Osteoblast (primary cell): ENCODE data around the gene WDR93. TPM values are rescaled to one million over a fixed set of nuclear protein-coding genes. Genes with fewer than 3 reads are reported as not detected.

ENCODE experiments used
- DNase-seq: peaks from one replicate; pipeline ENCODE4 v3.0.0; 2011; ENCODE audit warnings: low spot score, mixed read lengths; ENCODE audit not compliant: insufficient read length; ENCODE audit errors: missing footprints
- H2AFZ ChIP-seq: 2 replicates; pipeline ENCODE4 v1.6.0; 2011; ENCODE audit warnings: mild to moderate bottlenecking, low read length
- H3K27ac ChIP-seq: 2 replicates; pipeline ENCODE4 v1.5.1; 2011; ENCODE audit warnings: mild to moderate bottlenecking, low read depth, low read length, moderate library complexity
- H3K27me3 ChIP-seq: 2 replicates; pipeline ENCODE4 v1.6.0; 2012; ENCODE audit warnings: mild to moderate bottlenecking, control low read depth, inconsistent platforms, low read length, moderate library complexity; ENCODE audit not compliant: insufficient read depth
- H3K36me3 ChIP-seq: 2 replicates; pipeline ENCODE4 v1.5.1; 2011; ENCODE audit warnings: mild to moderate bottlenecking, low read length, control low read depth, moderate library complexity; ENCODE audit not compliant: insufficient read depth
- H3K4me1 ChIP-seq: 2 replicates; pipeline ENCODE4 v1.5.1; 2011; ENCODE audit warnings: mild to moderate bottlenecking, low read length, control low read depth, moderate library complexity; ENCODE audit not compliant: insufficient read depth
- H3K4me2 ChIP-seq: 2 replicates; pipeline ENCODE4 v1.6.0; 2011; ENCODE audit warnings: mild to moderate bottlenecking, low read length; ENCODE audit not compliant: insufficient read depth
- H3K4me3 ChIP-seq: fragments of 200-600 bp; sonication (generic); 3 replicates; pipeline ENCODE4 v1.5.1; 2012; ENCODE audit warnings: mild to moderate bottlenecking, low read length, inconsistent platforms; ENCODE audit not compliant: insufficient read depth
- H3K79me2 ChIP-seq: 2 replicates; pipeline ENCODE4 v1.6.0; 2012; ENCODE audit warnings: mild to moderate bottlenecking, low read length, control low read depth, inconsistent platforms; ENCODE audit not compliant: insufficient read depth
- H3K9me3 ChIP-seq: 2 replicates; pipeline ENCODE4 v1.5.1; 2011; ENCODE audit warnings: low read depth, low read length, control low read depth
- H4K20me1 ChIP-seq: 2 replicates; pipeline ENCODE4 v1.6.0; 2012; ENCODE audit warnings: mild to moderate bottlenecking, low read length, control low read depth; ENCODE audit not compliant: insufficient read depth
- CTCF ChIP-seq: IDR thresholded peaks from 2 replicates; pipeline ENCODE4 v1.5.1; 2011; ENCODE audit warnings: mild to moderate bottlenecking, low read depth, low read length, moderate library complexity; ENCODE audit errors: extremely low read depth
- total RNA-seq: library from RNA; depleted of rRNA; stranded (reverse); fragments of >200 nt; gene quantifications from 2 replicates; pipeline ENCODE4 v1.2.3, GENCODE V29; 2012

Gene WDR93
- total RNA-seq, 1 donor: 0.36 TPM

GRCh38 chr15:89656116-89656815 is 34.3 kb upstream of the WDR93 start:
- no peak overlapping the region for H3K27ac ChIP-seq
- H3K36me3 ChIP-seq: peaks cover 18% of the 10 kb centered on the region
- no peak overlapping the region for H3K4me3 ChIP-seq
- TF ChIP-seq CTCF: no peak
- H2AFZ ChIP-seq: peak overlapping the region; percentile 58
- peak; percentile 68 for DNase-seq
- peaks cover 17% of the 10 kb centered on the region for H3K4me1 ChIP-seq
- H3K79me2 ChIP-seq: peaks cover 29% of the 10 kb centered on the region
- no peaks in the 10 kb centered on the region for H3K9me3 ChIP-seq
- H3K4me2 ChIP-seq: no peak overlapping the region
- H4K20me1 ChIP-seq: peaks cover 19% of the 10 kb centered on the region
- no peaks in the 10 kb centered on the region for H3K27me3 ChIP-seq

- TF ChIP-seq CTCF: no peak
- Histone ChIP-seq H3K9me3 (no peaks in the 10 kb centered on the region), H3K36me3 (peaks cover 7% of the 10 kb centered on the region), H3K4me3 (no peak overlapping the region), H3K4me2 (no peak overlapping the region), H2AFZ (no peak overlapping the region), H3K27me3 (no peaks in the 10 kb centered on the region), H3K4me1 (peaks cover 26% of the 10 kb centered on the region), H3K79me2 (peaks cover 16% of the 10 kb centered on the region), H3K27ac (no peak overlapping the region), H4K20me1 (peaks cover 8% of the 10 kb centered on the region)
- peak; percentile 62 for DNase-seq
These were observed 32.9 kb upstream of the WDR93 start for GRCh38 chr15:89657686-89658200.

- Histone ChIP-seq H3K79me2 (peaks cover 4% of the 10 kb centered on the region), H3K36me3 (no peaks in the 10 kb centered on the region), H3K4me1 (peaks cover 32% of the 10 kb centered on the region), H4K20me1 (no peaks in the 10 kb centered on the region), H2AFZ (no peak overlapping the region), H3K4me2 (no peak overlapping the region), H3K27ac (no peak overlapping the region), H3K9me3 (no peaks in the 10 kb centered on the region), H3K4me3 (no peak overlapping the region), H3K27me3 (no peaks in the 10 kb centered on the region)
- no peak for TF ChIP-seq CTCF
- DNase-seq: no peak
These were observed 31.3 kb upstream of the WDR93 start for GRCh38 chr15:89659295-89659694.

GRCh38 chr15:89660556-89660955 is 30.1 kb upstream of the WDR93 start:
- no peaks in the 10 kb centered on the region for H4K20me1 ChIP-seq
- H3K27me3 ChIP-seq: no peaks in the 10 kb centered on the region
- no peaks in the 10 kb centered on the region for H3K79me2 ChIP-seq
- no peaks in the 10 kb centered on the region for H3K36me3 ChIP-seq
- no peaks in the 10 kb centered on the region for H3K9me3 ChIP-seq
- DNase-seq: no peak
- peaks cover 39% of the 10 kb centered on the region for H3K4me1 ChIP-seq
- no peak overlapping the region for H3K4me3 ChIP-seq
- no peak for TF ChIP-seq CTCF
- no peak overlapping the region for H3K4me2 ChIP-seq
- no peak overlapping the region for H3K27ac ChIP-seq
- no peak overlapping the region for H2AFZ ChIP-seq
